Amniotic epithelial cell (primary cell): ENCODE measurements around the gene ZBTB12.
"Not testable (repeated sequence)": the region's sequence is repeated elsewhere in the genome, so short reads cannot be mapped to it uniquely, and the experiment has no call there.

ENCODE experiments used
- DNase-seq: peaks from one replicate; pipeline ENCODE4 v3.0.0-alpha.2; 2010; ENCODE audit warnings: low read depth

Gene ZBTB12

GRCh38 chr6:31876357-31876756, 25.5 kb downstream of the ZBTB12 start:
- DNase-seq, result no peak

DNA sequence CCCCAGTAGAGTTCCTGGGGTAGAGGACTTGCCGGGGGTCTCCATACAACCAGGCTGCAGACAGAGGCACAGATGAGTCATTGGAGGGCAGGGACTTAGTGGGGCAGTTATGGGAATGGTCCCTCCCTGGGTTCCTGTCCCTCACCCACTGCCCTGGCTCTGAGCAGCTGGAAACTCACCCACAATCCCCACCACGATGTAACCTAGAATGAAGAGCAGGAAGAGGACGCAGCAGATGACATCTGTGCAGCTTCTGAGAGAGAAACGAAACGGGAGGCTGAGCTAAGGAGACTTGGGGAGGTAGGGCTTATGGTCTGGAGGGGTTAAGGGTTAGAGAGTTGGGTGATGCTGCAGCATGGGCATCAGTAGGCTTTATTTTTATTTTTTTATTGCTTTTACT, 26.0 kb downstream of the ZBTB12 start:
- no peak for DNase-seq

DNA sequence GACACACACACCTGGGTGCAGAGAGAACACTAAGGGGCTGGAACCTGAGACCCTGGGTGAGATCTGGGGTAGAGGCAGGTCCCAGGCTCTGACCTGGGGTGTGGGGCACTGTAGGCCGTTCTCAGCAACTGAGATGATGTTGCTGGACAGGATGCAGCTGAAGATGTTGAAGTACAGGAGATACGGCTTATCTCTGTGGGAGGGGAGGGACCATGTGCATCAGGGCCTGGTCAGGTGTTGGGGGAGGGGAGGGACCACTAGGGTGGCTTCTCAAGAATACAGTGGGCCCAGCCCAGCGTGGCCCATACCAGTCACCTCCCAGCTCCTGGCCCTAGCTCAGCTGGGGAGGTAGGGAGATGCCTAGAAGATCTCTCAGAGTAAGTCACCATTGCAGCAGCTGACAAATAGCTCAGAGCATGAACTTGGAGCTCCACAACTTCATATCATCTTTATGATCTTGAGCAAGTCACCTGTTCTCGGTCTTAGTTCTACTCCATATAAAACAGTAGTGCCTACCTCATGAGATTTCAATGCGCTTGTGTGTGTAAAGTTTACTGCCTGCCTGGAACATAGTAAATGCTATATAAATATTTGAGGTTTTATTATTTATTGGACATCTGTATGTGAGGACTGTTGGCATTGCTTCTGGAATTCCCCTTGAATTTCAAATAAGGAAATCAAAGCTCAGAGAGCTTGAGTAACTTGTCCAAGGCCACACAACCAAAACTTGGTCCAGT, 26.9 kb downstream of the ZBTB12 start:
- DNase-seq, result no peak

GRCh38 chr6:31874084-31874670, 27.7 kb downstream of the ZBTB12 start:
- DNase-seq, result no peak

DNA sequence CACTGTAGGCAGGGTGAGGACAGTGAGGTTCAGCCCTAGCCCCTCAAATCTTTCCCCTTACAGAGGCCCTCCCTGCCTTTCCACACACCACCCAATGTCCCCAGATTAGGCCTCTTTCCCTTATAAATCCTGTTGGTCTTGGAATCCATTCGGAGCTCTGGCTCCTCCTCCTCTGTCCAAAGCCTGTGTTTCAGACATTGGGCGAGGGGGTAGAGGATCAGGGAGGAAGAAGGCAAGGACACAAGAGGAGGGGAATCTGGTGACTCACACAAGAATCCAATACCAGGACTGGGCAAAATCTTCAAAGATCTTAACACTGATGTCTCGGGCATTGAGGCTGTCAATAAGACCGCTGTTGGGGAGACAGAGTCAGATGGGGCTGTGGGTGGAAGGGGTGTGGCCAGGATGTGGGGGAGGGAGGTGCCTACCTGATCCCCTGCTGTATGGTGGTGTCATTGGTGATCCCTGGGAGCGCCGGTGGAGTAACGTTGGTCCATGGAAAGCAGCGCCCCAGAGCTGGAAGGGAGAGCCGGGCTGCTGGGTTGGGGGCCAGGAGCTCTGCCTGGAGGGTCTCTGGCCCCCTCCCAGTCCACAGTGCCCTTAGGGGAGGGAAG, 30.7 kb downstream of the ZBTB12 start:
- DNase-seq, result peak; percentile 26

DNA sequence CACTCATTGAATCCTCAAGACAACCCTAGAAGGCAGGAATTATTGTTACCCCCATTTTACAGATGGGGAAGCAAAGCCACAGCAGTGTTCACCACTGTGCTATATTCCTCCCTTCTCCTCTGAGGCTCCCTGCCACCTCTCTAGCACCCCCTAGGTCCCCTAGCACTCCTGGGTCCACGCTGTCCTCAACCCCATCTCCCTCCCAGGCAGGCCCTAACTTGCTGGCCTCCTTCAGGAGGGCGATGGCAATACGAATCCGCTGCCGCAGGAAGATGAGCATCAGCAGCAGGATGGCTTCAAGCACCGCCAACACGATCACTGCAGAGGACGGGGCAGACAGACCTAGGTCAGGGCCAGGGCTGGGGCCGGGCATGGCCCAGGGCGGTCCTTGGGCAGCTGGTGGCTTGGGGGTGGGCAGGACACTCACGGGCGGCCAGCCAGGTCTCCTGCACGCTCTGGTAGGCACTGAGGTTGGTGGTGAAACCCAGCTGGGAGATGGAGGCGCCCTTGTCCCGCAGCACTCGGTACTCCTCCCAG, 31.4 kb downstream of the ZBTB12 start:
- no peak for DNase-seq

GRCh38 chr6:31869343-31869742, 32.5 kb downstream of the ZBTB12 start:
- DNase-seq, result no peak

DNA sequence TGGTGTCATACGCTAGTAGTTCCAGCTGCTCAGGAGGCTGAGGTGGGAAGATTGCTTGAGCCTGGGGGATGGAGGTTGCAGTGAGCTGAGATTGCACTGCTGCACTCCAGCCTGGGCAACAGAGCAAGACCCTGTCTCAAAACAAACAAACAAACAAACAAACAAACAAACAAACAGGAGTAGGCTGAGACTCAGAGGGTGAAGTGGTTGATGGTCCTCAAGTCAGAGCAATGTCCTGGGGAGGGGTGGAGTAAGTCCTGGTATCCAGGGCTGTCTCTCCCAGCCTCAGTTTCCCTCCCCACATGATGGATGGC, 33.3 kb downstream of the ZBTB12 start:
- DNase-seq, result not testable (repeated sequence)

GRCh38 chr6:31865205-31866118, 36.4 kb downstream of the ZBTB12 start:
- DNase-seq, result no peak

- no peak for DNase-seq
Observed at GRCh38 chr6:31864818-31865204, 37.1 kb downstream of the ZBTB12 start.

DNA sequence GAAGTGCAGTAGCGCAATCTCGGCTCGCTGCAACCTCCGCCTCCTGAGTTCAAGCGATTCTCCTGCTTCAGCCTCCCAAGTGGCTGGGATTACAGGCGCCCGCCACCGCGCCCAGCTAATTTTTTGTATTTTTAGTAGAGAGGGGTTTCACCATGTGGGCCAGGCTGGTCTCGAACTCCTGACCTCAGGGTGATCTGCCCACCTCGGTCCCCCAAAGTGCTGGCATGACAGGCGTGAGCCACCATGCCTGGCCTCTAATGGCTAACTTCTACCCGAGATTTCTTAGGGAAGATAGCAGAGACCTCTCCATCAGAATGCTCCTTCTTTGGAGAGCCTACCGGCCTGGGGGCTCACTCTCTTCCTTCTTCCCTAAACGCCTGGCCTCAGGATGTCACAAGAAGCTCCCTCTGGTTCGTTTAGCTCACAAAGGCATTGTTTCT, 37.7 kb downstream of the ZBTB12 start:
- not testable (repeated sequence) for DNase-seq

DNA sequence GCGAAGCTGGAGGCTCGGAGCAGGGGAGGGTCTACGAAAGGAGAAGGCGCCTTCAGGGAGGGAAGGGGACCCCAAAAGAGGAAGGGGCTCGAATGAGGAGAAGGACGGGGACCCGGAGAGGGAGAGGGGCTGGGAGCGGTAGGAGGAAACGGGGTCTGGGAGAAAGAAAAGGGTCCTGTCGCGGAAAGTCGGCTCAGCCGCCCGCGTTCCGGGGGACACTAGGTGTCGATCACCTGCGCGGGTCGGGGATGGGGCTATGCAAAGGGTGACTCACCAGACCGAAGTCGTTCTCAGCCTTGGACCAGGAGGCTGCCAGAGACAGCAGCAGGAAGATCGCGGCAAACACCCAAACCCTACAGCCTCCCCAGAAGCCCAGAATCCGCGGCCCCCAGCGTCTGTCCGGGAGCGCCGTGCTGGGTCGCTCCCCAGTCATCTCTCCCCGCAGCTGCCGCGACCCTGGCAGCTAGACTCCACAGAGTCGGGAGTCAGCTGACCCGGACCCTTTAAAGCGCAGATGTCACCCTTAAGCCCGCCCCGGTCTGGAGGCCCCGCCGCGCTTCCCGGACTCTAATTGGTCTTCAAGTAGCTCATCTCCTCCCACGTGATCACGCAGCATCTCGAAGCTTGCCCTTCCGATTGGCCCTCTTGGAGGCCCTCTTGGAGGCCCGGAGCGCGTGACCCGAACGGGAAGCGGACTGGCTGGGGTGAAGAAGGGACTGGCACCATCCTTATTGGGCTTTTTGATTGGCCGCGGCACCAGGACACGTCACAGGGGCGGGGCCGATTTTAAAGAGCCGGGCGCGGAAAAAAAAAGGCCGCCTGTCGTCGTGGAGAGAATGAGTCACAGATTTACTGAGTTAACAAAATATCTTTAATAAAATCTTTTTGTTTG, 39.3 kb downstream of the ZBTB12 start, which contains the start of gene NEU1:
Gene NEU1 (minus strand): TSS at position 478 of the 892 bp plus-strand sequence. CDS start 45 bp downstream, at position 433.
- peak; percentile 100 for DNase-seq

- DNase-seq, result no peak
Observed at GRCh38 chr6:31861919-31862343, 40.0 kb downstream of the ZBTB12 start.

- DNase-seq, result no peak
Observed at GRCh38 chr6:31861150-31861549, 40.7 kb downstream of the ZBTB12 start.

DNA sequence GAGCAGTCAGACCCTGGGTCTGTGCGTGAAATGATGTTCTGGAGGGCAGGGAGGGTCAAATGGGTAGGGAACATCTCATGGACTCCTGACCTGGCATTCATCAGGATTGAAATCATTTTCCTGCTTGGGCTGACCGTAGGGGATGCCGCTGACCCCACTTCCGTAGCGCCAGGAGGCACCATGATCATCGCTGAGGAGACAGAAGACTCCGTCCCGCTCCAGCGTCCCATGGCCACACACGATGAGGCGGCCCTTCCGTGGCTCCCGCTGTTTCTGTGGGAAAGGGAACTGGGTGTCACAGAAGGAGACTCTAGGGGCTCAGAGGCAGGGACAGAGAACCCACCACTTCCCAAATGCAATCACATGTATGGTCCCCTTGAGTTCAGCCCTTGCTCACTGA, 41.5 kb downstream of the ZBTB12 start:
- no peak for DNase-seq

GRCh38 chr6:31859923-31860322, 42.0 kb downstream of the ZBTB12 start:
- DNase-seq, result no peak

- DNase-seq, result no peak
Observed at GRCh38 chr6:31858707-31859106, 43.2 kb downstream of the ZBTB12 start.

- DNase-seq, result not testable (repeated sequence)
Observed at GRCh38 chr6:31857774-31858173, 44.1 kb downstream of the ZBTB12 start.

DNA sequence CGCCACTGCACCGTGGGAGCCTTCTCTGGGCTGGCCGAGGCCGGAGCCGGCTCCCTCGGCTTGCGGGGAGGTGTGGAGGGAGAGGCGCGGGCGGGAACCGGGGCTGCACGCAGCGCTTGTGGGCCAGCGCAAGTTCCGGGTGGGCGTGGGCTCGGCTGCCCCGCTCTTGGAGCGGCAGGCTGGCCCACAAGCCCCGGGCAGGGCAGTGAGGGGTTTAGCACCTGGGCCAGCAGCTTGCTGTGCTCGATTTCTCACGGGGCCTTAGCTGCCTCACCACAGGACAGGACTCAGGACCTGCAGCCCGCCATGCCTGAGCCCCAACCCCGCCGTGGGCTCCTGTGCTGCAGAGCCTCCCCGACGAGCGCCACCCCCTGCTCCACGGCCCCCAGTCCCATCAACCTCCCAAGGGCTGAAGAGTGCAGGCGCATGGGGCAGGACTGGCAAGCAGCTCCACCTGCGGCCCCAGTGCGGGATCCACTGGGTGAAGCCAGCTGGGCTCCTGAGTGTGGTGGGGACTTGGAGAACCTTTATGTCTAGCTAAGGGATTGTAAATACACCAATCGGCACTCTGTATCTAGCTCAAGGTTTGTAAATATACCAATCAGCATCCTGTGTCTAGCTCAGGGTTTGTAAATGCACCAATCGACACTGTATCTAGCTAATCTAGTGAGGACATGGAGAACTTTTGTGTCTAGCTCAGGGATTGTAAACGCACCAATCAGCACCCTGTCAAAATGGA, 49.7 kb downstream of the ZBTB12 start:
- DNase-seq, result not testable (repeated sequence)

DNA sequence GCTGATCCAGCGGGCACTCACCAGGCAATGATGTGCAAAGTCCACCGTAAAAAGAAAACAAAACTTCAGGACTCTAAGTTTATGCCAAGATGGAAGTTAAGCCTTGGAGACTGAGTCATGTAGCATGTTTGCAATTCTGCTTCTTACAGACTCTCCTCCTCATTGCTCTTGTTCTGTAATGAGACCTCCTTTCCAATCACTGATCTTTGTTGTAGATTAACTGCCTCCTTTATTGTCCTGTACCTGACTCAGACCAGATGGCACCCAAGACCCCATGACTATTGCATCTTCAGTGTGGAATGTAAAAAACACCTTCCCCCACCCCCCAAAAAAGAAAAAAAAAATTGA, 50.4 kb downstream of the ZBTB12 start:
- DNase-seq, result peak; percentile 40
